Breast epithelium (tissue), 3 donors: ENCODE results near the gene ADH4.

Experiments
- CTCF ChIP-seq, 3 donors: fragments of 450-650 bp; IDR thresholded peaks; one replicate each; pipeline ENCODE4 v1.5.1; 2016 to 2017; ENCODE audit warnings: antibody characterized with exemption in 3 of 3, mild to moderate bottlenecking in 3 of 3, moderate library complexity in 3 of 3
- POLR2A ChIP-seq: fragments of 450-650 bp; IDR thresholded peaks from one replicate; pipeline ENCODE4 v1.6.1; 2016; ENCODE audit warnings: antibody characterized with exemption, mild to moderate bottlenecking, moderate library complexity
- POLR2AphosphoS5 ChIP-seq, 3 donors: sonication (generic); formaldehyde crosslinking; IDR thresholded peaks; one replicate each; pipeline ENCODE4 v1.6.1; 2017; ENCODE audit warnings: antibody characterized with exemption in 3 of 3

- TF ChIP-seq POLR2A (no peak), CTCF (IDR thresholded peaks at IDR 0.05) (no peak), POLR2AphosphoS5 (IDR thresholded peaks at IDR 0.05) (no peak)
Observed at GRCh38 chr4:99120501-99120900, 23.6 kb downstream of the ADH4 start.
